T-helper 9 cell (primary cell): ENCODE data around the gene ATM.

Experiments
- DNase-seq: peaks from one replicate; pipeline ENCODE4 v3.0.0-alpha.2; 2020
- total RNA-seq, 2 donors: gene quantifications; one replicate each; lab custom pipeline; 2026; lab: John Stamatoyannopoulos, UW

ATM gene, protein sequence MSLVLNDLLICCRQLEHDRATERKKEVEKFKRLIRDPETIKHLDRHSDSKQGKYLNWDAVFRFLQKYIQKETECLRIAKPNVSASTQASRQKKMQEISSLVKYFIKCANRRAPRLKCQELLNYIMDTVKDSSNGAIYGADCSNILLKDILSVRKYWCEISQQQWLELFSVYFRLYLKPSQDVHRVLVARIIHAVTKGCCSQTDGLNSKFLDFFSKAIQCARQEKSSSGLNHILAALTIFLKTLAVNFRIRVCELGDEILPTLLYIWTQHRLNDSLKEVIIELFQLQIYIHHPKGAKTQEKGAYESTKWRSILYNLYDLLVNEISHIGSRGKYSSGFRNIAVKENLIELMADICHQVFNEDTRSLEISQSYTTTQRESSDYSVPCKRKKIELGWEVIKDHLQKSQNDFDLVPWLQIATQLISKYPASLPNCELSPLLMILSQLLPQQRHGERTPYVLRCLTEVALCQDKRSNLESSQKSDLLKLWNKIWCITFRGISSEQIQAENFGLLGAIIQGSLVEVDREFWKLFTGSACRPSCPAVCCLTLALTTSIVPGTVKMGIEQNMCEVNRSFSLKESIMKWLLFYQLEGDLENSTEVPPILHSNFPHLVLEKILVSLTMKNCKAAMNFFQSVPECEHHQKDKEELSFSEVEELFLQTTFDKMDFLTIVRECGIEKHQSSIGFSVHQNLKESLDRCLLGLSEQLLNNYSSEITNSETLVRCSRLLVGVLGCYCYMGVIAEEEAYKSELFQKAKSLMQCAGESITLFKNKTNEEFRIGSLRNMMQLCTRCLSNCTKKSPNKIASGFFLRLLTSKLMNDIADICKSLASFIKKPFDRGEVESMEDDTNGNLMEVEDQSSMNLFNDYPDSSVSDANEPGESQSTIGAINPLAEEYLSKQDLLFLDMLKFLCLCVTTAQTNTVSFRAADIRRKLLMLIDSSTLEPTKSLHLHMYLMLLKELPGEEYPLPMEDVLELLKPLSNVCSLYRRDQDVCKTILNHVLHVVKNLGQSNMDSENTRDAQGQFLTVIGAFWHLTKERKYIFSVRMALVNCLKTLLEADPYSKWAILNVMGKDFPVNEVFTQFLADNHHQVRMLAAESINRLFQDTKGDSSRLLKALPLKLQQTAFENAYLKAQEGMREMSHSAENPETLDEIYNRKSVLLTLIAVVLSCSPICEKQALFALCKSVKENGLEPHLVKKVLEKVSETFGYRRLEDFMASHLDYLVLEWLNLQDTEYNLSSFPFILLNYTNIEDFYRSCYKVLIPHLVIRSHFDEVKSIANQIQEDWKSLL (N-terminal part only)
- 647 to 863 reads per million in 2 donors for total RNA-seq

- peak; percentile 96 for DNase-seq
Measured at GRCh38 chr11:108222574-108223347, at the start of gene ATM, which contains the start of gene NPAT. ATM (plus strand) TSS chr11:108223067; CDS start chr11:108227625, 4,558 bp downstream. NPAT (minus strand) TSS chr11:108222638; CDS start chr11:108222536, 102 bp downstream.

DNA sequence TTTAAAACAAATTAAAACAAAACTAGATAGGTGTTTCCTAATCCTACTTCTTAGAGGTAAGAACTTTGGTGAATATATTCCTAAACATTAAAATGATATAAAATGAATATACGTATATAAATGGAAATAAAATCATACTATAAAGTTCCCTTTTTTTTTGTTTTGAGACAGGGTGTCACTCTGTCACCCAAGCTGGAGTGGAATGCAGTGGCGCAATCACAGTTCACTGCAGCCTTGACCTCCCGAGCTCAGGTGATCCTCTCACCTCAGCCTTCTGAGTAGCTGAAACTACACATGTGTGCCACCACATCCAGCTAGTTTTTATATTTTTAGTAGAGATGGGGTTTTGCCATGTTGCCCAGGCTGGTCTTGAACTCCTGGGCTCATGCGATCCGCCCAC is 45.3 kb upstream of the ATM start:
- no peak for DNase-seq

GRCh38 chr11:108193725-108194124 is 29.1 kb upstream of the ATM start:
- DNase-seq: no peak

DNA sequence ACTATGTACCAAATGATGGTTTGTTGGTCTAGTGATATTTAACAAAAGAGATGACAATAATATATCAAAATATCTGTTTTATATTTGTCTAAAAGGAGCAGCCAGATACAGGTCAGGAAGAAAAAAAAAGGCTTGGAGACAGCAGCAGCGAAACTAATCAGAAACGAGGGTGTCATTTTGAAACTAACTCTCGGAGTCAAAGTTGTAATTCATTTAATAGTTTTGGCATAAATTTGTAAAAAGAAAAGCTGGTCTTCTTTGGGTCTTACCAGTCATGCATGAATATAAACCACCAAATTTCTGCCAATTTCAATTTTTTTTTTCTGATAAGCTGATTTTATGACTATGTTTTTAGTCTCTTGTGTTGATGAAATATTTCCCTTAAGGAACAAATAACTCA is 26.0 kb upstream of the ATM start:
- no peak for DNase-seq

DNA sequence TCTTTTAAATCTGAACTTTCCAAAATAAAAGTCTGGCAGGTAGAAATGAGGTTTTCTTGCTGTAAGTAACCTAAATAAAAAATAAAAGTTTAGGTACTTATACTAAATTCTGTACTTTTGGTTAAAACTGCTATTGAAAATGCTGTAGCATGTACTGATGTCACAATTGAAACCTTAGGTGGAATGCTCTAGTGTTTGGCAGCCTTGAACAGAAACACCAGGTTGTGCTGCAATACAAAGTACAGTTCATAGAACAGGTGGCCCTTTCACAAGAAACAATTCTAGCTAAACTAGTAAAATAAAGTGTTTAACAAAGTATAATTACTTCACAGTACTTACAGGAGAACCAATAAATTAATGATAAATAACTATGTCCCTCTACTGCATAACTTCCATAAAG is 25.5 kb upstream of the ATM start:
- DNase-seq: no peak

DNA sequence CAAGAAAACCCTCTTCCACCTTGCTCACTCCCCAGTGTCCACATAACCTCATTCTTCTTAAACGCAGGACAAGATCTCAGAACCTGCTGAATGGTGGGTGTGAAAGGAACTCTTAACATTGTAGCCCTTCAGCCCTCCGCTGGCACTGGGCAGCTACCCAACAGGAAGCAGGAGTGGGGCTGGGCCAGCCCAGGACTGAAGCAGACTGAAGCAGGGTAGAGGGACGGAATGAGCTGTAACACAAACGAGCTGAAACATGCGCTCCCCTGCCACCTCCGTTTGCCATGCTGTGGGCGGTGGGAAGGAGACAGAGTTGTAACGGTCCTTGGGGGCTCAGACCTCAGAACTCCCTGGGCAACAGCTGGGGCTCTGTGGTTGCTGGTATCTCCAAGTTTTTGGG is 24.0 kb upstream of the ATM start:
- DNase-seq: no peak

GRCh38 chr11:108199446-108200321 is 23.2 kb upstream of the ATM start:
- DNase-seq: no peak

- no peak for DNase-seq
Measured at GRCh38 chr11:108203075-108203474, 19.8 kb upstream of the ATM start.

- DNase-seq: no peak
Measured at GRCh38 chr11:108204376-108204775, 18.5 kb upstream of the ATM start.

GRCh38 chr11:108204929-108205499 is 17.9 kb upstream of the ATM start:
- no peak for DNase-seq

DNA sequence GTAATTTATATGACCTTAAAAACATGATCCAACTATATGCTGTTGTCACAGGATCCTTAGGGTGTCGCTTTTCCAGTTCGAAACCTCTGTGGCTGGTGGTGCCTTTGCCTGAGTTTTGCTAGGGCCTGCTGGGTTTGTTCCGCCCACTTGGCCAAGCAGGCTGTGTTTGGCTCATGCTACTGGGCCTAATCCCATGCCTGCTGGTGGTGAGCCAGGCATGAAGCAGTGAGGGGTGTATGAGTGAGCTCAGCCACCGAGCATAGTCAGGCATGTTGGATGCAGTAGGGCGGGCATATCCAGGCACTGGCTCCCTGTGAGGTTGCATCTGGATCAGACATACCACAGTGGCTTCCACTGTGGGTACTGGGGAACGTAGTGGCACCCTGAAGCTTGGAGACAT is 16.7 kb upstream of the ATM start:
- DNase-seq: no peak

- no peak for DNase-seq
Measured at GRCh38 chr11:108206969-108207682, 15.7 kb upstream of the ATM start.

GRCh38 chr11:108207683-108208060 is 15.2 kb upstream of the ATM start:
- DNase-seq: no peak

DNA sequence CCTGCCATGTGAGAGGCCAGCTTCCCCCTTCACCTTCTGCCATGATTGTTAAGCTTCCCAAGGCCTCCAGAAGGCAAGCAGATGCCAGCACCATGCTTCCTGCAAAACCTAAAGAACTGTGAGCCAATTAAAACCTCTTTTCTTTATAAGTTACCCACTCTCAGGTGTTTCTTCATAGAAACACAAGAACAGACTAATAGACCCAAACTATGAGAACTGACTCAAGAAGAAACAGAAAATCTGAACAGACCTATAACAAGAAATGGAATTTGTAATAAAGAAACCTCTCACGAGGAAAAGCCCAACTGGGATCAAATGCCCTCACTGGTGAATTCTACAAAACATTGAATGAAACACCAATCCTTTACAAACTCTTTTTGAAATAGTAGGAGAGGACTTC is 12.4 kb upstream of the ATM start:
- no peak for DNase-seq

GRCh38 chr11:108213784-108214183 is 9.1 kb upstream of the ATM start:
- no peak for DNase-seq

GRCh38 chr11:108216988-108217387 is 5.9 kb upstream of the ATM start:
- no peak for DNase-seq

GRCh38 chr11:108218455-108218854 is 4.4 kb upstream of the ATM start:
- no peak for DNase-seq

GRCh38 chr11:108218912-108219783 is 3.7 kb upstream of the ATM start:
- no peak for DNase-seq
